ENCODE measurements around the gene PIGU. TPM values are rescaled to one million over a fixed set of nuclear protein-coding genes. Genes with fewer than 3 reads are reported as not detected.
A peak's percentile ranks its signal among the peaks of the same experiment; 100 is the strongest.

Gene PIGU
- total RNA-seq, 1 donor from 2014 or later = 40.1 TPM

GRCh38 chr20:34525709-34526416 is 151.0 kb downstream of the PIGU start:
- H3K27ac ChIP-seq = no peak overlapping the region
- Mint-ChIP-seq H3K27me3 (ENCODE audit: insufficient read depth, low read depth) (no peaks in the 10 kb centered on the region), H3K4me3 (no peak overlapping the region), H3K27ac (peak overlapping the region; percentile 50), H3K4me1 (peaks cover 6% of the 10 kb centered on the region), H3K36me3 (peaks cover 32% of the 10 kb centered on the region), H3K9me3 (no peaks in the 10 kb centered on the region)
- no peaks in the 10 kb centered on the region for H3K36me3 ChIP-seq
- peaks cover 60% of the 10 kb centered on the region for H4K20me1 ChIP-seq (ENCODE audit: low read depth)
- TF ChIP-seq EZH2 (IDR thresholded peaks at IDR 0.05) (no peak), CTCF (IDR thresholded peaks at IDR 0.05) (no peak), EZH2phosphoT487 (IDR thresholded peaks at IDR 0.05) (no peak)
- no peaks in the 10 kb centered on the region for H3K4me1 ChIP-seq
- H3K27me3 ChIP-seq = no peaks in the 10 kb centered on the region
- H3K4me2 ChIP-seq = no peak overlapping the region
- H2AFZ ChIP-seq (replicated peaks) = no peak overlapping the region
- no peak for DNase-seq (ENCODE audit: low spot score)
- peaks cover 5% of the 10 kb centered on the region for H3F3A ChIP-seq (ENCODE audit: low read depth)
- no peak overlapping the region for H3K4me3 ChIP-seq
- H3K79me2 ChIP-seq (ENCODE audit: low read depth) = peaks cover 49% of the 10 kb centered on the region
- H3K9ac ChIP-seq = no peak overlapping the region
- no peaks in the 10 kb centered on the region for H3K9me3 ChIP-seq (ENCODE audit: low read depth)

- H3K9me3 ChIP-seq (ENCODE audit: low read depth) = no peaks in the 10 kb centered on the region
- H2AFZ ChIP-seq (replicated peaks) = no peak overlapping the region
- H3K27me3 ChIP-seq = no peaks in the 10 kb centered on the region
- Mint-ChIP-seq H3K4me1 (peaks cover 2% of the 10 kb centered on the region), H3K27me3 (ENCODE audit: insufficient read depth, low read depth) (no peaks in the 10 kb centered on the region), H3K9me3 (no peaks in the 10 kb centered on the region), H3K4me3 (no peak overlapping the region), H3K27ac (no peak overlapping the region), H3K36me3 (peaks cover 29% of the 10 kb centered on the region)
- peaks cover 60% of the 10 kb centered on the region for H4K20me1 ChIP-seq (ENCODE audit: low read depth)
- peaks cover 55% of the 10 kb centered on the region for H3K79me2 ChIP-seq (ENCODE audit: low read depth)
- H3K9ac ChIP-seq = no peak overlapping the region
- H3F3A ChIP-seq (ENCODE audit: low read depth) = peaks cover 5% of the 10 kb centered on the region
- no peak overlapping the region for H3K4me3 ChIP-seq
- no peaks in the 10 kb centered on the region for H3K4me1 ChIP-seq
- DNase-seq (ENCODE audit: low spot score) = no peak
- H3K4me2 ChIP-seq = no peak overlapping the region
- TF ChIP-seq EZH2phosphoT487 (IDR thresholded peaks at IDR 0.05) = no peak
- TF ChIP-seq EZH2 (IDR thresholded peaks at IDR 0.05) = no peak
- H3K27ac ChIP-seq = no peak overlapping the region
- H3K36me3 ChIP-seq = no peaks in the 10 kb centered on the region
These were observed 151.6 kb downstream of the PIGU start for GRCh38 chr20:34525342-34525708.

- TF ChIP-seq EZH2phosphoT487 (IDR thresholded peaks at IDR 0.05) (no peak), CTCF (IDR thresholded peaks at IDR 0.05) (no peak), EZH2 (IDR thresholded peaks at IDR 0.05) (no peak)
- H3K4me1 Mint-ChIP-seq = no peaks in the 10 kb centered on the region
- peaks cover 34% of the 10 kb centered on the region for H3K36me3 Mint-ChIP-seq
- Histone ChIP-seq H3K9ac (no peak overlapping the region), H3K4me1 (no peaks in the 10 kb centered on the region), H3K4me3 (no peak overlapping the region), H3K27me3 (no peaks in the 10 kb centered on the region), H2AFZ (replicated peaks) (no peak overlapping the region), H3K9me3 (ENCODE audit: low read depth) (no peaks in the 10 kb centered on the region), H3K36me3 (no peaks in the 10 kb centered on the region), H3K4me2 (no peak overlapping the region), H3F3A (ENCODE audit: low read depth) (peaks cover 5% of the 10 kb centered on the region), H3K27ac (no peak overlapping the region), H3K79me2 (ENCODE audit: low read depth) (peaks cover 64% of the 10 kb centered on the region), H4K20me1 (ENCODE audit: low read depth) (peaks cover 58% of the 10 kb centered on the region)
- no peak for DNase-seq (ENCODE audit: low spot score)
- H3K27me3 Mint-ChIP-seq (ENCODE audit: insufficient read depth, low read depth) = no peaks in the 10 kb centered on the region
- no peak overlapping the region for H3K4me3 Mint-ChIP-seq
- H3K27ac Mint-ChIP-seq = no peak overlapping the region
- no peaks in the 10 kb centered on the region for H3K9me3 Mint-ChIP-seq
These were observed 152.5 kb downstream of the PIGU start for GRCh38 chr20:34524426-34524825.
